ENCODE data around the gene SPPL2C. TPM values are rescaled to one million over a fixed set of nuclear protein-coding genes. Genes with fewer than 3 reads are reported as not detected.

Gene SPPL2C
- total RNA-seq, 1 donor from 2014 or later: not detected

- no peaks in the 10 kb centered on the region for H3K4me1 ChIP-seq (ENCODE audit: control insufficient read depth in 3 of 3, insufficient read depth in 3 of 3, low read length in 3 of 3)
- H3K27me3 ChIP-seq (ENCODE audit: control insufficient read depth in 3 of 3, insufficient read depth in 3 of 3, low read length in 3 of 3): peaks cover 0 to 4% (median 0%) of the 10 kb centered on the region in 3 donors
- peak overlapping the region in 1 of 3 donors; percentile 43 for H3K9ac ChIP-seq (ENCODE audit: low read depth in 1 of 3, low read length in 3 of 3)
- no peaks in the 10 kb centered on the region for H3K36me3 ChIP-seq (ENCODE audit: control insufficient read depth in 3 of 3, insufficient read depth in 3 of 3, low read length in 3 of 3)
- H3K27ac ChIP-seq (ENCODE audit: low read depth, low read length): no peak overlapping the region
- H3K4me3 ChIP-seq (ENCODE audit: low read length in 3 of 3): no peak overlapping the region
- H3K9me3 ChIP-seq (ENCODE audit: control insufficient read depth in 3 of 3, low read length in 3 of 3): no peaks in the 10 kb centered on the region
These were observed 25.8 kb downstream of the SPPL2C start for GRCh38 chr17:45870342-45870974.

GRCh38 chr17:45871718-45872117 is 27.0 kb downstream of the SPPL2C start:
- H3K4me3 ChIP-seq (ENCODE audit: low read length in 3 of 3): no peak overlapping the region
- no peak overlapping the region for H3K27ac ChIP-seq (ENCODE audit: low read depth, low read length)
- H3K36me3 ChIP-seq (ENCODE audit: control insufficient read depth in 3 of 3, insufficient read depth in 3 of 3, low read length in 3 of 3): no peaks in the 10 kb centered on the region
- H3K27me3 ChIP-seq (ENCODE audit: control insufficient read depth in 3 of 3, insufficient read depth in 3 of 3, low read length in 3 of 3): no peaks in the 10 kb centered on the region
- H3K9me3 ChIP-seq (ENCODE audit: control insufficient read depth in 3 of 3, low read length in 3 of 3): no peaks in the 10 kb centered on the region
- H3K9ac ChIP-seq (ENCODE audit: low read depth in 1 of 3, low read length in 3 of 3): no peak overlapping the region
- peaks cover 0 to 6% (median 2%) of the 10 kb centered on the region in 3 donors for H3K4me1 ChIP-seq (ENCODE audit: control insufficient read depth in 3 of 3, insufficient read depth in 3 of 3, low read length in 3 of 3)

GRCh38 chr17:45873728-45874127 is 29.0 kb downstream of the SPPL2C start:
- Histone ChIP-seq H3K9me3 (ENCODE audit: control insufficient read depth in 3 of 3, low read length in 3 of 3) (no peaks in the 10 kb centered on the region), H3K4me3 (ENCODE audit: low read length in 3 of 3) (no peak overlapping the region), H3K27me3 (ENCODE audit: control insufficient read depth in 3 of 3, insufficient read depth in 3 of 3, low read length in 3 of 3) (peaks cover 0 to 2% (median 0%) of the 10 kb centered on the region in 3 donors)

GRCh38 chr17:45874151-45874550 is 29.5 kb downstream of the SPPL2C start:
- no peak overlapping the region for H3K27ac ChIP-seq (ENCODE audit: low read depth, low read length)
- peaks cover 0 to 2% (median 0%) of the 10 kb centered on the region in 3 donors for H3K27me3 ChIP-seq (ENCODE audit: control insufficient read depth in 3 of 3, insufficient read depth in 3 of 3, low read length in 3 of 3)
- H3K4me1 ChIP-seq (ENCODE audit: control insufficient read depth in 3 of 3, insufficient read depth in 3 of 3, low read length in 3 of 3): peaks cover 0 to 6% (median 3%) of the 10 kb centered on the region in 3 donors

More at GRCh38 chr17:45873728-45874127, 29.0 kb downstream of the SPPL2C start:
- Histone ChIP-seq H3K36me3 (ENCODE audit: control insufficient read depth in 3 of 3, insufficient read depth in 3 of 3, low read length in 3 of 3) (no peaks in the 10 kb centered on the region), H3K9ac (ENCODE audit: low read depth in 1 of 3, low read length in 3 of 3) (no peak overlapping the region), H3K4me1 (ENCODE audit: control insufficient read depth in 3 of 3, insufficient read depth in 3 of 3, low read length in 3 of 3) (peaks cover 0 to 6% (median 3%) of the 10 kb centered on the region in 3 donors), H3K27ac (ENCODE audit: low read depth, low read length) (no peak overlapping the region)

GRCh38 chr17:45876539-45876938 is 31.9 kb downstream of the SPPL2C start:
- Histone ChIP-seq H3K4me3 (ENCODE audit: low read length in 3 of 3) (no peak overlapping the region), H3K36me3 (ENCODE audit: control insufficient read depth in 3 of 3, insufficient read depth in 3 of 3, low read length in 3 of 3) (no peaks in the 10 kb centered on the region), H3K9ac (ENCODE audit: low read depth in 1 of 3, low read length in 3 of 3) (no peak overlapping the region), H3K27ac (ENCODE audit: low read depth, low read length) (peak overlapping the region; percentile 12), H3K9me3 (ENCODE audit: control insufficient read depth in 3 of 3, low read length in 3 of 3) (no peaks in the 10 kb centered on the region), H3K4me1 (ENCODE audit: control insufficient read depth in 3 of 3, insufficient read depth in 3 of 3, low read length in 3 of 3) (peaks cover 0 to 6% (median 3%) of the 10 kb centered on the region in 3 donors), H3K27me3 (ENCODE audit: control insufficient read depth in 3 of 3, insufficient read depth in 3 of 3, low read length in 3 of 3) (peaks cover 0 to 2% (median 0%) of the 10 kb centered on the region in 3 donors)

More at GRCh38 chr17:45874151-45874550, 29.5 kb downstream of the SPPL2C start:
- no peaks in the 10 kb centered on the region for H3K9me3 ChIP-seq (ENCODE audit: control insufficient read depth in 3 of 3, low read length in 3 of 3)
- no peak overlapping the region for H3K4me3 ChIP-seq (ENCODE audit: low read length in 3 of 3)
- H3K9ac ChIP-seq (ENCODE audit: low read depth in 1 of 3, low read length in 3 of 3): no peak overlapping the region
- H3K36me3 ChIP-seq (ENCODE audit: control insufficient read depth in 3 of 3, insufficient read depth in 3 of 3, low read length in 3 of 3): no peaks in the 10 kb centered on the region

GRCh38 chr17:45877467-45877866 is 32.8 kb downstream of the SPPL2C start:
- H3K4me3 ChIP-seq (ENCODE audit: low read length in 3 of 3): no peak overlapping the region
- H3K4me1 ChIP-seq (ENCODE audit: control insufficient read depth in 3 of 3, insufficient read depth in 3 of 3, low read length in 3 of 3): peaks cover 3 to 6% (median 3%) of the 10 kb centered on the region in 3 donors
- H3K36me3 ChIP-seq (ENCODE audit: control insufficient read depth in 3 of 3, insufficient read depth in 3 of 3, low read length in 3 of 3): no peaks in the 10 kb centered on the region
- no peaks in the 10 kb centered on the region for H3K9me3 ChIP-seq (ENCODE audit: control insufficient read depth in 3 of 3, low read length in 3 of 3)
- H3K27me3 ChIP-seq (ENCODE audit: control insufficient read depth in 3 of 3, insufficient read depth in 3 of 3, low read length in 3 of 3): peaks cover 0 to 2% (median 0%) of the 10 kb centered on the region in 3 donors
- H3K27ac ChIP-seq (ENCODE audit: low read depth, low read length): peak overlapping the region; percentile 12
- H3K9ac ChIP-seq (ENCODE audit: low read depth in 1 of 3, low read length in 3 of 3): no peak overlapping the region

GRCh38 chr17:45883063-45883462 is 38.4 kb downstream of the SPPL2C start:
- H3K27ac ChIP-seq (ENCODE audit: low read depth, low read length): peak overlapping the region; percentile 54
- H3K27me3 ChIP-seq (ENCODE audit: control insufficient read depth in 3 of 3, insufficient read depth in 3 of 3, low read length in 3 of 3): peaks cover 0 to 2% (median 0%) of the 10 kb centered on the region in 3 donors

GRCh38 chr17:45886852-45887251 is 42.2 kb downstream of the SPPL2C start:
- Histone ChIP-seq H3K27me3 (ENCODE audit: control insufficient read depth in 3 of 3, insufficient read depth in 3 of 3, low read length in 3 of 3) (no peaks in the 10 kb centered on the region), H3K27ac (ENCODE audit: low read depth, low read length) (no peak overlapping the region), H3K9ac (ENCODE audit: low read depth in 1 of 3, low read length in 3 of 3) (no peak overlapping the region), H3K4me1 (ENCODE audit: control insufficient read depth in 3 of 3, insufficient read depth in 3 of 3, low read length in 3 of 3) (peaks cover 6 to 19% (median 13%) of the 10 kb centered on the region in 3 donors), H3K4me3 (ENCODE audit: low read length in 3 of 3) (no peak overlapping the region), H3K9me3 (ENCODE audit: control insufficient read depth in 3 of 3, low read length in 3 of 3) (no peaks in the 10 kb centered on the region), H3K36me3 (ENCODE audit: control insufficient read depth in 3 of 3, insufficient read depth in 3 of 3, low read length in 3 of 3) (no peaks in the 10 kb centered on the region)

More at GRCh38 chr17:45883063-45883462, 38.4 kb downstream of the SPPL2C start:
- H3K9me3 ChIP-seq (ENCODE audit: control insufficient read depth in 3 of 3, low read length in 3 of 3): no peaks in the 10 kb centered on the region
- no peak overlapping the region for H3K4me3 ChIP-seq (ENCODE audit: low read length in 3 of 3)
- peaks cover 6 to 19% (median 13%) of the 10 kb centered on the region in 3 donors for H3K4me1 ChIP-seq (ENCODE audit: control insufficient read depth in 3 of 3, insufficient read depth in 3 of 3, low read length in 3 of 3)
- no peak overlapping the region for H3K9ac ChIP-seq (ENCODE audit: low read depth in 1 of 3, low read length in 3 of 3)
- no peaks in the 10 kb centered on the region for H3K36me3 ChIP-seq (ENCODE audit: control insufficient read depth in 3 of 3, insufficient read depth in 3 of 3, low read length in 3 of 3)

- Histone ChIP-seq H3K9ac (ENCODE audit: low read depth in 1 of 3, low read length in 3 of 3) (no peak overlapping the region), H3K27ac (ENCODE audit: low read depth, low read length) (no peak overlapping the region)
These were observed 43.7 kb downstream of the SPPL2C start for GRCh38 chr17:45888392-45888791.

GRCh38 chr17:45889579-45889978 is 44.9 kb downstream of the SPPL2C start:
- Histone ChIP-seq H3K4me3 (ENCODE audit: low read length in 3 of 3) (no peak overlapping the region), H3K9ac (ENCODE audit: low read depth in 1 of 3, low read length in 3 of 3) (no peak overlapping the region), H3K36me3 (ENCODE audit: control insufficient read depth in 3 of 3, insufficient read depth in 3 of 3, low read length in 3 of 3) (no peaks in the 10 kb centered on the region)

More at GRCh38 chr17:45888392-45888791, 43.7 kb downstream of the SPPL2C start:
- Histone ChIP-seq H3K36me3 (ENCODE audit: control insufficient read depth in 3 of 3, insufficient read depth in 3 of 3, low read length in 3 of 3) (no peaks in the 10 kb centered on the region), H3K9me3 (ENCODE audit: control insufficient read depth in 3 of 3, low read length in 3 of 3) (no peaks in the 10 kb centered on the region), H3K4me1 (ENCODE audit: control insufficient read depth in 3 of 3, insufficient read depth in 3 of 3, low read length in 3 of 3) (peaks cover under 1 to 7% (median 6%) of the 10 kb centered on the region in 3 donors), H3K27me3 (ENCODE audit: control insufficient read depth in 3 of 3, insufficient read depth in 3 of 3, low read length in 3 of 3) (no peaks in the 10 kb centered on the region), H3K4me3 (ENCODE audit: low read length in 3 of 3) (no peak overlapping the region)

More at GRCh38 chr17:45889579-45889978, 44.9 kb downstream of the SPPL2C start:
- H3K4me1 ChIP-seq (ENCODE audit: control insufficient read depth in 3 of 3, insufficient read depth in 3 of 3, low read length in 3 of 3): peaks cover 4 to 5% (median 5%) of the 10 kb centered on the region in 3 donors
- no peaks in the 10 kb centered on the region for H3K9me3 ChIP-seq (ENCODE audit: control insufficient read depth in 3 of 3, low read length in 3 of 3)
- H3K27me3 ChIP-seq (ENCODE audit: control insufficient read depth in 3 of 3, insufficient read depth in 3 of 3, low read length in 3 of 3): no peaks in the 10 kb centered on the region
- no peak overlapping the region for H3K27ac ChIP-seq (ENCODE audit: low read depth, low read length)
